Measurements from ENCODE around the gene PKD1L1.

DNA sequence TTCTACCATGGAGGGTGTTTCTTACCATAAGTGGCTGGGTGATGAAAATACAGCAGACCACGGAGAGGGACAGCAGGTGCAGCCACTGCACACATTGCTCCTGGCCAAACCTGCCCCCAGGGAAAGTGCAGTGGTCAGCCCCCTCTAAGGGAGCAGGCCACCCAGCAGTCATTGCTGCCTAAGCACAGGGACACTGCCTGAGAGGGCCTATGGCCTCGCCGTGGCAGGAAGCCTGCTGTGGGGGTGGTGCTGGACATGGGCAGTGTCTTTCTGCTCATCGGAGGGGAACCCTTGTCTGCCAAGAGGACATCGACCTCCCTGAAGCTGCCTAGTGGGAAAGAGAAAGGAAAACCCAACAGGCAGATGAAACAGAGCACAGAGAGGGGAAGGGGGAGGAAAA, 118.3 kb downstream of the PKD1L1 start:
- TF ChIP-seq POLR2A (IDR thresholded peaks at IDR 0.05) = no peak
- TF ChIP-seq, protein P1, sequence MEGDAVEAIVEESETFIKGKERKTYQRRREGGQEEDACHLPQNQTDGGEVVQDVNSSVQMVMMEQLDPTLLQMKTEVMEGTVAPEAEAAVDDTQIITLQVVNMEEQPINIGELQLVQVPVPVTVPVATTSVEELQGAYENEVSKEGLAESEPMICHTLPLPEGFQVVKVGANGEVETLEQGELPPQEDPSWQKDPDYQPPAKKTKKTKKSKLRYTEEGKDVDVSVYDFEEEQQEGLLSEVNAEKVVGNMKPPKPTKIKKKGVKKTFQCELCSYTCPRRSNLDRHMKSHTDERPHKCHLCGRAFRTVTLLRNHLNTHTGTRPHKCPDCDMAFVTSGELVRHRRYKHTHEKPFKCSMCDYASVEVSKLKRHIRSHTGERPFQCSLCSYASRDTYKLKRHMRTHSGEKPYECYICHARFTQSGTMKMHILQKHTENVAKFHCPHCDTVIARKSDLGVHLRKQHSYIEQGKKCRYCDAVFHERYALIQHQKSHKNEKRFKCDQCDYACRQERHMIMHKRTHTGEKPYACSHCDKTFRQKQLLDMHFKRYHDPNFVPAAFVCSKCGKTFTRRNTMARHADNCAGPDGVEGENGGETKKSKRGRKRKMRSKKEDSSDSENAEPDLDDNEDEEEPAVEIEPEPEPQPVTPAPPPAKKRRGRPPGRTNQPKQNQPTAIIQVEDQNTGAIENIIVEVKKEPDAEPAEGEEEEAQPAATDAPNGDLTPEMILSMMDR (IDR thresholded peaks at IDR 0.05) = no peak
